NOMO-1 treated with DMSO at 0.1 percent for 48 hours (cell line): ENCODE measurements around the gene NRG3.
A peak's percentile ranks its signal among the peaks of the same experiment; 100 is the strongest.

Experiments used
- DNase-seq: peaks from one replicate; lab custom pipeline; 2025; ENCODE audit not compliant: unreplicated experiment; lab: John Stamatoyannopoulos, UW

NRG3 gene

DNA sequence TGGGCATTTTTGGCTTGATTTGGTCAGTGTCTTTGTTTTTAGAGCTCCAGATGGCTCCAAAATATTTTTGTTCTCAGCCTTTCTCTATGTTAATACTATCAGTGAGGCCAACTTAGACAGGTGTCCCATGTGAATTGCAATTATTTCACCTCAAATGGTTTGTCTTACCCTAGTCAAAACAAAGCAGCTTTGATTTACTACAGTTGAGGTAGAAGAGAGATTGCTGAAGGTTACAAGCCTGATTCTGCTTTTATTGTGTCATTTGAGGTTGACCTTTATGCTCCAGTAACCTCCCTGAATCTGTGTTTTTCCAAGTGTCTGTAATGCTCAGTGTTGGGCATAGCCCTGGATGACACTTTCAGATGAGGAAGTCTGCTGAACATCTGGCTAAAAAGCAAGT lies 882.9 kb downstream of the NRG3 start:
- DNase-seq, result no peak

GRCh38 chr10:82759050-82759449 lies 884.1 kb downstream of the NRG3 start:
- DNase-seq, result no peak

GRCh38 chr10:82762641-82763040 lies 887.6 kb downstream of the NRG3 start:
- DNase-seq, result no peak

GRCh38 chr10:82768040-82768439 lies 893.0 kb downstream of the NRG3 start:
- DNase-seq, result no peak

GRCh38 chr10:82778908-82779307 lies 903.9 kb downstream of the NRG3 start:
- DNase-seq, result no peak

DNA sequence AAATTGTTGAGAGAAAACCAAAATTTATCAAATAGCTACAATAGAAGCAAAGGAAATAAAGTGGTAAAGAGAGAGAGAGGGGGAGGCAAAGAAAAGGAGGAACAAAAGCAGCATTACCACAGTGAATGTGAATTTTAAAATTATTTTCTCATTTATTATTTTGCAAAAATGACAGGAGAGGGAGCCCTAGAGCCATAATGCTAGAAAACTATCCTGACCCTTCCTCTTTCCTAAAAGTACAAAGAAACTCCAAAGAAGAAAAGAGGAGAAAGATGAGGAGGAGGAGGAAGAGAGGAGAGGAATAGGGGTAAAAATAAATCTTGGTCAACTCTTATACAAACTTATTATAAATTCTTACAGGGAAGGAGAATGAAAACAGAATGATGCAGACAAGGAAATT lies 921.5 kb downstream of the NRG3 start:
- peak; percentile 45 for DNase-seq

DNA sequence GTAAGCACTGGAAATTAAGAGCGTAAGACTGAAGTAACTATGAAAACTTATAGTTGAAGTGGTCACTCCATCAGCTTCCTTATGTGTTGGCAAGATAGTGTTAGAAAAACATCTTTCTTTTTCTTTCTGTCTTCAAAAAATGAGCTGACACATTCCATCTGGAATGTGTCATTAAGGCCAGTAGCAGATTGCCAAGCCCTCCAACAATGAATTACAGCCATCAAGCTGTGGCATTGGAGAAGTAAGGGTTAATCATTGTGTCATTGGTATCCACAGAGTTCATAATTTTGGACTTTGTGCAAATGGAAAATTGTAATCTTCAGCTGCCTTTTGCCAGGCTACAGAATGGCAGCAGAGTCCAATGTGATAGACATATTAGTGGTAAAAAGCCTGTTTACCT lies 926.3 kb downstream of the NRG3 start:
- DNase-seq, result no peak

DNA sequence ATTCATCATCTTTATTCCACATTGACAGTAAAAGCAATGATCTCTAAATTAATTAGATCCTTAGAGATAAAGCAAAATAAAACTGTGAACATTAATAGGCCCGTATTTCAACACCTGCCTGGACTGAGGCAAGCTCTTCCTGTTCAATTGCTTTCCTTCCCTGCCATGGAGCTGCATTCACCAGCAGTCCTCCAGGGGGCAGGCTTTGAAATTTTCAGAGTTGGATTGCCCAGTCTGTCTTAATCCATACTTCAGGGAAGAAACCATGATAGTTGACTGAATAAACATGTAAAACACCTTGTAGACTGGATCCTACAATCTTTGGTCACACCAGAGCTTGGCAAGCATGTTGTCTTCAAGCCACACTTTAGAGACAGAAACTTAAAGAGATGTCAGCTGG lies 936.6 kb downstream of the NRG3 start:
- DNase-seq, result peak; percentile 14

- peak; percentile 11 for DNase-seq
Measured at GRCh38 chr10:82813856-82814255, 938.9 kb downstream of the NRG3 start.

GRCh38 chr10:82814635-82815034 lies 939.6 kb downstream of the NRG3 start:
- no peak for DNase-seq

- DNase-seq, result no peak
Measured at GRCh38 chr10:82815680-82816079, 940.7 kb downstream of the NRG3 start.

DNA sequence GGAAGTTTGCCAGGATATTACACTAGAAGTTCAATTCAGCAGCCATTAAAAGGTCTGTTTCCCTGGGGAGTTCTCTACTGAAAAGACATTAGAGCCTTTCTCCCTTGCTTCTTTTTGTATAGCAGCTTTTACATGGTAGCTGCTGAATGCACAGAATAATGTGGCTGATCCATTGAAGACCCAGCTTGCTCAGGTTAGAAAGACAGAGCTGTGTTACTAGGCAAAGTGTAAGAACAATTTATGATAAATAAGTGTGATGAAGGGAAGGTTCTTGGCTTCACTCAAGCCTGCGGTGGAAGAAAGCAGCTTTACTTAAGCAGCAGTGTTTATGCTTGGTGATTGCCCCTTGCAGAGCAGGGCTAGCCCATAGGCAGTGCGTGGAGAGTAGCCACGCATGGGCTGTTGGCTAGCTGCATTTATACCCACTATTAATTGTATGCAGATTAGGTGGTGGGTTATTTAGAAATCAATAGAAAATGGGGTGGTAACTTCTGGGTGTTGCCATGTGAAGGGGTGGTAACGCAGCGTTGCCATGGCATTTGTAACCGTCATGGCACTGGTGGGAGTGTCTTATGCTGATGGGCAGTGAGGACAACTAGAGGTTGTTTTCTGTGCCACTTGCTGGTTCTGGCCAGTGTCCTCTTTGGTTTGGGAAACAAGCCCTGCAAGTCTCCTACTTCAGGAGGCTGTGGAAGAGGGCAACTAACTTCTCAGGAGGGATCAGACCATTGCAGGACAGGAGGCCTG lies 942.9 kb downstream of the NRG3 start:
- DNase-seq, result no peak

GRCh38 chr10:82821043-82821442 lies 946.0 kb downstream of the NRG3 start:
- peak; percentile 80 for DNase-seq

- no peak for DNase-seq
Measured at GRCh38 chr10:82826132-82826531, 951.1 kb downstream of the NRG3 start.

GRCh38 chr10:82827901-82828300 lies 952.9 kb downstream of the NRG3 start:
- no peak for DNase-seq

DNA sequence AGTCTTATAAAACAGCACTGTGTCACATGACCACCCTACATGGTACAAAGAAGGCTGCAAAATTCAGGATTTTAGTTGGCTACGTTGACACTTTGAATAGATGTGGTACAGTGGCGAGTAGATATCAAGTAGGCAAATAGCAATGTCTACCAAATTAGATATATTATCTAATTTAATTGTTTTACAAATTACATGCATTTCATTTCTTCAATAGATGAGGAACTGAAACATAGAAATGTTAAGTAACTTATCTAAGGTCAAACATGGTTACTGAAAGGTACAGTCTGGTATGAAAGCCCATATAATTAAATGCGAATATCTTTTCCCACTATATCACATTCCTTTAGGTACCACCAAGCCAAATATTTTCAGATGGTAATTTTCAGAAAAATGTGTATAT lies 972.2 kb downstream of the NRG3 start:
- no peak for DNase-seq

GRCh38 chr10:82850191-82850590 lies 975.2 kb downstream of the NRG3 start:
- DNase-seq, result no peak

DNA sequence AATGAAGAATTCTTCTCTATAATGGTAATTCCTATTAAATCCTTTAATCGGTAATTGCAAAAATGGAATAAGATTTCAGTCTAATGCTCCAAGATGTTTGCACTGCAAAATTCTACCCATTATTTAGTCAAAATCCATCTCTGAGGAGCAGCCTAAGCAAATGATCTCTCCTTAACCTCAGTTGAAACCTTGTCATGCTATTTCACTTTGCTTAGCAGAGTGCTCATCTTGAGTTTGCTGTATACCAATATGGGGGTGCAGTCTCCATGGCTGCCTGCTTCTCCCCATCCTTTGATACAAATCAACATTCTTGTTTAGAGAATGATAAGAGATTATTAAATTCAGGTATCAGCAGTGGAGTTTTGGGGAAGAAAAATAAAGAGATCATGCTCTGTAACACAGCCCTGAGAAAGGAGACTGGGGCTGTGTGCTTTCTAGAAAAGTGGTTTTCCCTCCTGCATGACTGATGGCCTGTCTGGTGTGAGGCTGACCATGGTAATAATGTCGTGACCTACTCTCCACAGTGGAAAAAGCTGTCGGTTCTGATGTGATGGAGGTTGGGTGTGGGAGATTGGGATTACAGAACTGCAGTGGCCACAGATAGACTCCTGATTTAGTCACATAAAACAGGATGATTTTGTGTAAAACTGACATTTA lies 982.1 kb downstream of the NRG3 start:
- no peak for DNase-seq

DNA sequence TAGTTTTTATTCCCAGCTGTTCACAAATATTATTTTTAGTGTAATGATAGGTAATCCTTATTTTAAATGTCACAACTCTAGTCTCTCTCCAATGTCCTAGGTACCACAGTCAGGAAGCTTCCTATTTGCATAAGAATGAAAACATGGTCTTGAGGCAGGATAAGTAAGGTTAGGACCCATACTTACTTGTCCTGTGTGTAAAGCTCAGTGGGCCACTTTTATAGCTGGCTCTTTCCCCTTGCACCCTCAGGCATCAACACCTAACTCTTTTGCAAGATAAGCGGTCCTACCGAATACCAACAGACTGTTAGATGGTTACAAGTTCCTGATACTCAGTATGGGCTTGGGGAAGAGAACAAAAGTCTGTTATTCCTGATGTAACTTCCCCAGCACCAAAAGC lies 986.9 kb downstream of the NRG3 start:
- no peak for DNase-seq

DNA sequence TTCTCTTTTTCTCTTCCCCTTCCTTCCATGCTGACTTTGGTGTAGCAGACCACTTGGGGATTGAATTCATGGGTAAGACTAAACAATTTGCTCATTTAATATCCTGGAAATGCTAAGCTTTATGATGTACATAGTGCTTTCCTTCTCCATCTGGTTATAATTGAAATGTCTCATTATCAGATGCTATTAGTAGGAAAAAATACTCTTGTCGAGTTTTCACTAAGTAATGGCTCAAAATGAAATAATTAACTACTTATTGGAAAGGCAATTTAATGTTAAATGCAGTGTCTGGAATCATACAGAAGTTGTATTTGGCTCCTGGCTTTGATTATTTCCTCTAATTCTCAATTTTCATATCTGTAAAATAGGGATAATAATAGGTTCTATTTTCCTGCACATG lies 990.4 kb downstream of the NRG3 start:
- no peak for DNase-seq

GRCh38 chr10:82866424-82867020 lies 991.5 kb downstream of the NRG3 start:
- DNase-seq, result peak; percentile 95

GRCh38 chr10:82867056-82867455 lies 992.1 kb downstream of the NRG3 start:
- DNase-seq, result peak; percentile 74
